HepG2 (cell line): ENCODE data around the gene ITSN2. TPM values are rescaled to one million over a fixed set of nuclear protein-coding genes. Genes with fewer than 3 reads are reported as not detected.

ENCODE experiments used
- ATAC-seq: fragments of 200-7000 bp; cut with Tn5 transposase; 3 replicates; pipeline ENCODE4 v1.9.1; 2020; ENCODE audit warnings: mild to moderate bottlenecking, moderate library complexity
- BruUV-seq: library from RNA; stranded (reverse); fragments of 400-500 nt; replicated peaks from 2 replicates; lab custom pipeline; 2021; lab: Mats Ljungman, UMichigan
- CTCF ChIA-PET: fragments of 300-600 bp; formaldehyde crosslinking; extraction: SDS; loops from one replicate; lab custom pipeline; 2021; ENCODE audit warnings: low total read pairs, inconsistent platforms, low intra/inter-chr PET ratio; lab: Yijun Ruan, JAX
- POLR2A ChIA-PET: fragments of 350-600 bp; sonication (Branson Sonifier 250); formaldehyde crosslinking; loops from one replicate; lab custom pipeline; 2020; ENCODE audit warnings: antibody characterized with exemption, inconsistent platforms; lab: Yijun Ruan, JAX
- DNase-seq: peaks from one replicate; pipeline ENCODE4 v3.0.0-alpha.2; 2015; ENCODE audit warnings: low spot score
- FAIRE-seq: peaks from 3 replicates; lab custom pipeline; 2011; peaks lifted over from hg19 to GRCh38; lab: Jason Lieb, UNC
- H2AFZ ChIP-seq: one replicate; pipeline ENCODE4 v1.6.1; 2011; ENCODE audit warnings: low read length, inconsistent platforms
- H3K27ac ChIP-seq: fragments of 300-600 bp; 3 replicates; pipeline ENCODE4 v1.8.0; 2011; ENCODE audit warnings: mixed run types, mild to moderate bottlenecking, mixed read lengths, low read length, inconsistent platforms; ENCODE audit not compliant: insufficient read depth; ENCODE audit errors: extremely low read length
- H3K27me3 ChIP-seq, 2 experiments: fragments of 200-600 bp in 1 of 2; 2 replicates in 1 of 2; 3 replicates in 1 of 2; pipeline versions ENCODE4 v1.6.0 to v1.8.0; 2011; ENCODE audit warnings: low read length in 2 of 2, mild to moderate bottlenecking in 2 of 2, moderate library complexity in 2 of 2, inconsistent platforms in 1 of 2; ENCODE audit not compliant: insufficient read depth in 2 of 2, control insufficient read depth in 1 of 2
- H3K36me3 ChIP-seq, 2 experiments: fragments of 200-600 bp in 1 of 2; replicated peaks in 1 of 2; 2 replicates in 1 of 2; 3 replicates in 1 of 2; pipeline versions ENCODE4 v1.5.1 to v1.8.0; 2011; ENCODE audit warnings: low read length in 2 of 2, inconsistent platforms in 1 of 2; ENCODE audit not compliant: insufficient read depth in 2 of 2, control insufficient read depth in 1 of 2
- H3K4me1 ChIP-seq: 2 replicates; pipeline ENCODE4 v1.5.1; 2012; ENCODE audit warnings: low read length, inconsistent platforms; ENCODE audit not compliant: insufficient read depth
- H3K4me2 ChIP-seq: 2 replicates; pipeline ENCODE4 v1.6.0; 2011; ENCODE audit warnings: low read depth, low read length, inconsistent platforms
- H3K4me3 ChIP-seq, 3 experiments: fragments of 200-600 bp in 1 of 3; sonication (generic), shearing (Covaris generic) in 1 of 3; replicated peaks in 1 of 3; 2 replicates each; pipeline ENCODE4 v1.5.1; 2011 to 2016; ENCODE audit warnings: low read length in 3 of 3, inconsistent platforms in 2 of 3, low read depth in 2 of 3, mild to moderate bottlenecking in 2 of 3, control low read depth in 1 of 3, mixed read lengths in 1 of 3; ENCODE audit not compliant: insufficient read depth in 1 of 3
- H3K79me2 ChIP-seq: one replicate; pipeline ENCODE4 v1.6.1; 2011; ENCODE audit warnings: low read length, inconsistent platforms; ENCODE audit not compliant: insufficient read depth
- H3K9ac ChIP-seq: 2 replicates; pipeline ENCODE4 v1.6.0; 2011; ENCODE audit warnings: mild to moderate bottlenecking, low read depth, low read length, inconsistent platforms; ENCODE audit not compliant: insufficient read depth
- H3K9me3 ChIP-seq: 2 replicates; pipeline ENCODE4 v1.5.1; 2012; ENCODE audit warnings: mild to moderate bottlenecking, low read length
- H4K20me1 ChIP-seq: 2 replicates; pipeline ENCODE4 v1.6.0; 2011; ENCODE audit warnings: inconsistent platforms, mild to moderate bottlenecking, low read length, moderate library complexity; ENCODE audit not compliant: insufficient read depth
- GATA4 ChIP-seq: sonication (generic); IDR thresholded peaks from 2 replicates; pipeline ENCODE4 v1.6.1; 2016; ENCODE audit warnings: antibody characterized with exemption, low read depth, borderline replicate concordance
- HNRNPUL1 ChIP-seq: fragments of 200-400 bp; formaldehyde crosslinking; IDR thresholded peaks from 2 replicates; pipeline ENCODE4 v1.6.1; 2017; ENCODE audit warnings: low read depth, mild to moderate bottlenecking, low read length, moderate library complexity
- MYNN ChIP-seq: sonication (generic); formaldehyde crosslinking; IDR thresholded peaks from 2 replicates; pipeline ENCODE4 v1.4.0; 2020; ENCODE audit warnings: mild to moderate bottlenecking, low read depth, missing genetic modification reagents
- PRMT3 ChIP-seq: sonication (generic); formaldehyde crosslinking; IDR thresholded peaks from 2 replicates; pipeline ENCODE4 v1.8.1; 2022; ENCODE audit warnings: low read depth, mild to moderate bottlenecking, moderate library complexity, missing genetic modification reagents, borderline replicate concordance
- SOX5 ChIP-seq: IDR thresholded peaks from 2 replicates; pipeline ENCODE4 v1.6.1; 2016; ENCODE audit warnings: borderline replicate concordance
- TSC22D2 ChIP-seq: sonication (generic); formaldehyde crosslinking; IDR thresholded peaks from 2 replicates; pipeline ENCODE4 v1.5.1; 2020; ENCODE audit warnings: missing genetic modification reagents, mild to moderate bottlenecking, borderline replicate concordance
- ZNF335 ChIP-seq: sonication (generic); formaldehyde crosslinking; IDR thresholded peaks from 2 replicates; pipeline ENCODE4 v1.4.0; 2020; ENCODE audit warnings: missing genetic modification reagents
- ZNF598 ChIP-seq: sonication (generic); formaldehyde crosslinking; IDR thresholded peaks from 2 replicates; pipeline ENCODE4 v1.5.1; 2020; ENCODE audit warnings: mild to moderate bottlenecking, missing genetic modification reagents, borderline replicate concordance
- ZNF83 ChIP-seq: sonication (generic); formaldehyde crosslinking; IDR thresholded peaks from 2 replicates; pipeline ENCODE4 v1.4.0; 2020; ENCODE audit warnings: missing genetic modification reagents, mild to moderate bottlenecking, borderline replicate concordance
- WGBS: methylation state at CpG from one replicate; pipeline ENCODE4 v1.1.6; 2017; ENCODE audit warnings: low lambda C conversion rate; 5-methylcytosine and 5-hydroxymethylcytosine counted together
- in situ Hi-C: cut with HindIII; loops from 2 replicates; pipeline ENCODE4 v1.10.0; 2017; ENCODE audit warnings: low pct_unique_long_range_greater_than_20kb; ENCODE audit not compliant: extremely low pct_ligation_motif_present
- intact Hi-C: fragments of 100-400 bp; cut with micrococcal nuclease; formaldehyde crosslinking; loops from one replicate; pipeline ENCODE4 v1.10.0; 2022; ENCODE audit not compliant: unreplicated experiment
- polyA plus RNA-seq, 8 experiments: library from polyadenylated mRNA; depleted of rRNA in 3 of 8; stranded (reverse) in 7 of 8; unstranded in 1 of 8; fragments of >200 nt; fragmentation: Illumina TruSeq in 4 of 8; extraction: Trizol in 4 of 8; gene quantifications; 2 replicates each; pipeline versions ENCODE4 v1.2.1 to v1.2.3, GENCODE V29; 2011 to 2016; ENCODE audit warnings: low read depth in 4 of 8, missing spikeins in 1 of 8, mixed read lengths in 1 of 8; ENCODE audit not compliant: insufficient read depth in 1 of 8
- total RNA-seq, 5 experiments: library from RNA; depleted of rRNA; stranded (reverse); fragments of >200 nt; fragmentation: Illumina TruSeq; extraction: Trizol; gene quantifications; 2 replicates each; pipeline ENCODE4 v1.2.3, GENCODE V29; 2016; ENCODE audit warnings: low read depth in 1 of 5
- TF ChIP-seq, protein P1 (sequence below): sonication (generic); formaldehyde crosslinking; IDR thresholded peaks from 2 replicates; pipeline ENCODE4 v1.5.1; 2020; ENCODE audit warnings: mild to moderate bottlenecking, missing genetic modification reagents, moderate library complexity
- TF ChIP-seq, protein P2 (sequence below): sonication (generic); formaldehyde crosslinking; IDR thresholded peaks from 2 replicates; pipeline ENCODE4 v1.4.0; 2020; ENCODE audit warnings: mild to moderate bottlenecking, missing genetic modification reagents
- TF ChIP-seq, protein P3 (sequence below): sonication (generic); formaldehyde crosslinking; IDR thresholded peaks from 2 replicates; pipeline ENCODE4 v1.5.0; 2020; ENCODE audit warnings: missing genetic modification reagents

The ITSN2 gene
- total and polyA plus RNA-seq, 2 of the 13 experiments (the other 11 are each of a cell fraction or from before 2014, with no cell fraction given): 26.0 to 26.6 TPM

DNA sequence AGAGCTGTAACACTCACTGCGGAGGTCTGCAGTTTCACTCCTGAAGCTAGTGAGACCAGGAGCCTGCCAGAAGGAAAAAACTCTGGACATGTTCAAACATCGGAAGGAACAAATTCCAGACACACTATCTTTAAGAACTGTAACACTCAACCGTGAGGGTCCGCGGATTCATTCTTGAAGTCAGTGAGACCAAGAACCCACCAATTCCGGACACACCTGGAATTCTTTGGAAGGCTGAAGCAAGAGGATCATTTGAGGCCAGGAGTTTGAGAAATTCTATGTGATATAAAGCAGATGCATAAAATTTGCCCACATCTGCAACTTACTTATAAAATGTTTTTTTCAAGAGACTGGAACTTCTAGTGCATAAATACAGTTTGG lies 43.5 kb upstream of the ITSN2 start:
- no peak for TF ChIP-seq ZNF83 (CRISPR knock-in tag)
- TF ChIP-seq GATA4: no peak
- no peak for TF ChIP-seq HNRNPUL1
- TF ChIP-seq SOX5 (CRISPR knock-in tag): no peak
- TF ChIP-seq ZNF598 (CRISPR knock-in tag): no peak
- TF ChIP-seq PRMT3: no peak
- TF ChIP-seq TSC22D2 (CRISPR knock-in tag): no peak
- no peak for TF ChIP-seq MYNN (CRISPR knock-in tag)
- TF ChIP-seq, all 625 proteins: peak for 0
- BruUV-seq: no TSS peak
- in situ Hi-C loops: loop anchor here (5.0 to 25.0 kb wide), 2 partner anchors 423 to 733 kb away; no protein-coding TSS in a partner anchor

DNA sequence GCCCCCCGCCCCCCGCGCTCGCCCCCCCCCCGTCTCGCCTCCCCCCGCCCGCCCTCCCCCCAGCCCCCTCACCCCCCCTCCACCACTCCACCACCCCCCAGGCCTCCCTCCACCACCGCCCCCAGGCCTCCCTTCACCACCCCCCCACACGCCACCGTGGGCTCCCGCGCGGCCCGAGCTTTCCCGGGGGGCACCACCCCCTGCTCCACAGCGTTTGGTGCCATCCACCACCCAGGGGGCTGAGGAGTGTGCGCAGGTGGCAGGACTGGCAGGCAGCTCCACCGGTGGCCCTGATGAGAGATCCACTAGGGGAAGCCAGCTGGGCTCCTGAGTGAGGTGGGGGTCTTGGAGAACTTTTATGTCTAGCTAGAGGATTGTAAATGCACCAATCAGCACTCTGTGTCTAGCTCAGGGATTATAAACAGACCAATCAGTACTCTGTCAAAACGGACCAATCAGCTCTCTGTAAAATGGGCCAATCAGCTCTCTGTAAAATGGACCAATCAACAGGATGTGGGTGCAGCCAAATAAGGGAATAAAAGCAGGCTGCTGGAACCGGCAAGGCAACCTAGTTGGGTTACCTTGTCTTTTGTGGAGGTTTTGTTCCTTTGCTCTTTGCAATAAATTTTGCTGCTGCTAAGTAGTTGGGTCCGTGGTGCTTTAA lies 43.0 kb upstream of the ITSN2 start:
- Histone ChIP-seq H3K4me3 (no peak overlapping the region; a peak in 1 of 6 replicates), H2AFZ (no peak overlapping the region), H3K27ac (no peak overlapping the region), H3K36me3 (no peaks in the 10 kb centered on the region), H3K9me3 (no peaks in the 10 kb centered on the region), H3K4me2 (no peak overlapping the region), H3K27me3 (no peaks in the 10 kb centered on the region), H3K4me1 (peaks cover 37% of the 10 kb centered on the region), H3K79me2 (no peaks in the 10 kb centered on the region), H4K20me1 (no peaks in the 10 kb centered on the region), H3K9ac (no peak overlapping the region)
- ATAC-seq: no peak
- POLR2A ChIA-PET: interaction anchor here (1.2 kb wide), 1 partner anchor 43 kb away, joined by 3 read pairs; the partner anchor contains the start of gene ITSN2
- CTCF ChIA-PET: no interaction called here
- DNase-seq: no peak
- FAIRE-seq: no peak
- 68% methylated on average over 22 of the region's 22 CpGs for WGBS
- in situ Hi-C loops (loop anchor here (5.0 to 25.0 kb wide), 2 partner anchors 424 to 734 kb away; no protein-coding TSS in a partner anchor), intact Hi-C loops (no loop called here)
- no TSS peak for BruUV-seq
- TF ChIP-seq, protein P1, sequence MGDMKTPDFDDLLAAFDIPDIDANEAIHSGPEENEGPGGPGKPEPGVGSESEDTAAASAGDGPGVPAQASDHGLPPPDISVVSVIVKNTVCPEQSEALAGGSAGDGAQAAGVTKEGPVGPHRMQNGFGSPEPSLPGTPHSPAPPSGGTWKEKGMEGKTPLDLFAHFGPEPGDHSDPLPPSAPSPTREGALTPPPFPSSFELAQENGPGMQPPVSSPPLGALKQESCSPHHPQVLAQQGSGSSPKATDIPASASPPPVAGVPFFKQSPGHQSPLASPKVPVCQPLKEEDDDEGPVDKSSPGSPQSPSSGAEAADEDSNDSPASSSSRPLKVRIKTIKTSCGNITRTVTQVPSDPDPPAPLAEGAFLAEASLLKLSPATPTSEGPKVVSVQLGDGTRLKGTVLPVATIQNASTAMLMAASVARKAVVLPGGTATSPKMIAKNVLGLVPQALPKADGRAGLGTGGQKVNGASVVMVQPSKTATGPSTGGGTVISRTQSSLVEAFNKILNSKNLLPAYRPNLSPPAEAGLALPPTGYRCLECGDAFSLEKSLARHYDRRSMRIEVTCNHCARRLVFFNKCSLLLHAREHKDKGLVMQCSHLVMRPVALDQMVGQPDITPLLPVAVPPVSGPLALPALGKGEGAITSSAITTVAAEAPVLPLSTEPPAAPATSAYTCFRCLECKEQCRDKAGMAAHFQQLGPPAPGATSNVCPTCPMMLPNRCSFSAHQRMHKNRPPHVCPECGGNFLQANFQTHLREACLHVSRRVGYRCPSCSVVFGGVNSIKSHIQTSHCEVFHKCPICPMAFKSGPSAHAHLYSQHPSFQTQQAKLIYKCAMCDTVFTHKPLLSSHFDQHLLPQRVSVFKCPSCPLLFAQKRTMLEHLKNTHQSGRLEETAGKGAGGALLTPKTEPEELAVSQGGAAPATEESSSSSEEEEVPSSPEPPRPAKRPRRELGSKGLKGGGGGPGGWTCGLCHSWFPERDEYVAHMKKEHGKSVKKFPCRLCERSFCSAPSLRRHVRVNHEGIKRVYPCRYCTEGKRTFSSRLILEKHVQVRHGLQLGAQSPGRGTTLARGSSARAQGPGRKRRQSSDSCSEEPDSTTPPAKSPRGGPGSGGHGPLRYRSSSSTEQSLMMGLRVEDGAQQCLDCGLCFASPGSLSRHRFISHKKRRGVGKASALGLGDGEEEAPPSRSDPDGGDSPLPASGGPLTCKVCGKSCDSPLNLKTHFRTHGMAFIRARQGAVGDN: no peak
- TF ChIP-seq ZNF335 (CRISPR knock-in tag): no peak
- TF ChIP-seq, protein P2, sequence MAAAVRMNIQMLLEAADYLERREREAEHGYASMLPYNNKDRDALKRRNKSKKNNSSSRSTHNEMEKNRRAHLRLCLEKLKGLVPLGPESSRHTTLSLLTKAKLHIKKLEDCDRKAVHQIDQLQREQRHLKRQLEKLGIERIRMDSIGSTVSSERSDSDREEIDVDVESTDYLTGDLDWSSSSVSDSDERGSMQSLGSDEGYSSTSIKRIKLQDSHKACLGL: no peak
- TF ChIP-seq, protein P3, sequence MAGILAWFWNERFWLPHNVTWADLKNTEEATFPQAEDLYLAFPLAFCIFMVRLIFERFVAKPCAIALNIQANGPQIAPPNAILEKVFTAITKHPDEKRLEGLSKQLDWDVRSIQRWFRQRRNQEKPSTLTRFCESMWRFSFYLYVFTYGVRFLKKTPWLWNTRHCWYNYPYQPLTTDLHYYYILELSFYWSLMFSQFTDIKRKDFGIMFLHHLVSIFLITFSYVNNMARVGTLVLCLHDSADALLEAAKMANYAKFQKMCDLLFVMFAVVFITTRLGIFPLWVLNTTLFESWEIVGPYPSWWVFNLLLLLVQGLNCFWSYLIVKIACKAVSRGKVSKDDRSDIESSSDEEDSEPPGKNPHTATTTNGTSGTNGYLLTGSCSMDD: no peak

More for the DNA sequence above, 43.5 kb upstream of the ITSN2 start:
- intact Hi-C loops: no loop called here
- Histone ChIP-seq H3K4me2 (no peak overlapping the region), H3K9ac (no peak overlapping the region), H4K20me1 (no peaks in the 10 kb centered on the region), H3K36me3 (no peaks in the 10 kb centered on the region), H3K79me2 (no peaks in the 10 kb centered on the region), H3K9me3 (no peaks in the 10 kb centered on the region), H3K4me1 (peaks cover 39% of the 10 kb centered on the region), H3K27ac (no peak overlapping the region), H3K4me3 (no peak overlapping the region), H3K27me3 (no peaks in the 10 kb centered on the region), H2AFZ (no peak overlapping the region)
- DNase-seq: no peak
- POLR2A ChIA-PET: interaction anchor here (1.2 kb wide), 1 partner anchor 43 kb away, joined by 3 read pairs; the partner anchor contains the start of gene ITSN2
- WGBS: 82% methylated on average over 6 of the region's 6 CpGs
- CTCF ChIA-PET: no interaction called here
- ATAC-seq: no peak
- no peak for FAIRE-seq
